GM12878 (cell line): Measurements from ENCODE around the gene NAALADL2.

Source experiments
- BRCA1 ChIP-seq: IDR thresholded peaks from 2 replicates; pipeline ENCODE4 v1.6.1; 2011; ENCODE audit warnings: low read depth, low read length, improper control_type of control experiment
- CTCF ChIP-seq, 3 experiments: IDR thresholded peaks in 2 of 3; conservative IDR thresholded peaks in 1 of 3; 2 replicates each; pipeline ENCODE4 v1.5.1; 2011; ENCODE audit warnings: low read depth in 3 of 3, low read length in 3 of 3, mild to moderate bottlenecking in 3 of 3, control low read depth in 2 of 3, moderate library complexity in 2 of 3, inconsistent platforms in 1 of 3, mixed read lengths in 1 of 3; ENCODE audit not compliant: control insufficient read depth in 2 of 3, insufficient read depth in 1 of 3; ENCODE audit errors: extremely low read depth in 1 of 3
- HDAC2 ChIP-seq: fragments of 200-600 bp; sonication (generic); IDR thresholded peaks from 2 replicates; pipeline ENCODE4 v1.6.1; 2017
- KDM1A ChIP-seq: fragments of 200-600 bp; sonication (generic); IDR thresholded peaks from 2 replicates; pipeline ENCODE4 v1.6.1; 2016; ENCODE audit warnings: borderline replicate concordance
- PML ChIP-seq: IDR thresholded peaks from 2 replicates; pipeline ENCODE4 v1.6.1; 2012; ENCODE audit warnings: low read length, inconsistent platforms
- POLR2A ChIP-seq: IDR thresholded peaks from 2 replicates; pipeline ENCODE4 v1.6.1; 2011; ENCODE audit warnings: low read depth, mild to moderate bottlenecking, low read length
- RELA ChIP-seq: fragments of 450-650 bp; IDR thresholded peaks from 2 replicates; pipeline ENCODE4 v1.8.0; 2014; ENCODE audit warnings: borderline replicate concordance; ENCODE audit not compliant: partially characterized antibody
- RFX5 ChIP-seq: IDR thresholded peaks from 2 replicates; pipeline ENCODE4 v1.6.1; 2011; ENCODE audit warnings: low read depth, low read length, improper control_type of control experiment
- SMAD1 ChIP-seq: fragments of 450-650 bp; IDR thresholded peaks from 2 replicates; pipeline ENCODE4 v1.6.1; 2018; ENCODE audit warnings: mild to moderate bottlenecking, low read depth; ENCODE audit not compliant: partially characterized antibody
- STAT3 ChIP-seq: IDR thresholded peaks from 2 replicates; pipeline ENCODE4 v1.6.1; 2011; ENCODE audit warnings: low read depth, low read length, improper control_type of control experiment
- SUZ12 ChIP-seq: fragments of 200-600 bp; sonication (generic); IDR thresholded peaks from one replicate; pipeline ENCODE4 v1.6.1; 2018; ENCODE audit warnings: antibody characterized with exemption, mild to moderate bottlenecking; ENCODE audit not compliant: unreplicated experiment
- USF1 ChIP-seq: IDR thresholded peaks from 2 replicates; pipeline ENCODE4 v1.6.1; 2011; ENCODE audit warnings: borderline replicate concordance, low read depth, mild to moderate bottlenecking, moderate library complexity, mixed read lengths, low read length; ENCODE audit not compliant: insufficient read depth; ENCODE audit errors: extremely low read length
- ZNF274 ChIP-seq: IDR thresholded peaks from one replicate; pipeline ENCODE4 v1.8.0; 2011; ENCODE audit not compliant: insufficient read length, insufficient read depth
- ZNF592 ChIP-seq: fragments of 450-650 bp; IDR thresholded peaks from 2 replicates; pipeline ENCODE4 v1.6.1; 2017; ENCODE audit warnings: mild to moderate bottlenecking, moderate library complexity

GRCh38 chr3:175297216-175297615 is 438.1 kb downstream of the NAALADL2 start:
- TF ChIP-seq HDAC2 (no peak), KDM1A (no peak), ZNF274 (no peak), BRCA1 (no peak), RELA (no peak), CTCF (IDR thresholded peaks at IDR 0.05 in 2 of 3, conservative IDR thresholded peaks at IDR 0.05 in 1 of 3; ENCODE audit: control insufficient read depth in 2 of 3, extremely low read depth in 1 of 3, insufficient read depth in 1 of 3, low read depth in 3 of 3, low read length in 3 of 3) (no peak), USF1 (no peak), POLR2A (no peak), ZNF592 (no peak), SMAD1 (no peak), PML (no peak), RFX5 (no peak), STAT3 (no peak), SUZ12 (no peak)
